BJ (cell line): Measurements from ENCODE around the gene PARD3B. TPM values are rescaled to one million over a fixed set of nuclear protein-coding genes. Genes with fewer than 3 reads are reported as not detected.

Experiments used
- CTCF ChIA-PET: fragments of 350-600 bp; formaldehyde crosslinking; extraction: SDS; loops from one replicate; lab custom pipeline; 2021; ENCODE audit warnings: antibody characterized with exemption, inconsistent platforms; lab: Yijun Ruan, JAX
- POLR2A ChIA-PET: fragments of 300-600 bp; sonication (Branson Sonifier 250); formaldehyde crosslinking; extraction: SDS; loops from one replicate; lab custom pipeline; 2021; ENCODE audit warnings: antibody characterized with exemption; lab: Charles Lee
- DNase-seq: peaks from one replicate; pipeline ENCODE4 v3.0.0-alpha.2; 2011; ENCODE audit warnings: low read depth
- H3K27me3 ChIP-seq: 2 replicates; pipeline ENCODE4 v1.6.0; 2011; ENCODE audit warnings: low read length; ENCODE audit not compliant: control insufficient read depth, insufficient read depth
- H3K36me3 ChIP-seq: 2 replicates; pipeline ENCODE4 v1.5.1; 2011; ENCODE audit warnings: low read length; ENCODE audit not compliant: control insufficient read depth, insufficient read depth
- H3K4me3 ChIP-seq: 2 replicates; pipeline ENCODE4 v1.5.1; 2011; ENCODE audit warnings: low read depth, mild to moderate bottlenecking, control low read depth, low read length
- CTCF ChIP-seq: IDR thresholded peaks from 2 replicates; pipeline ENCODE4 v1.5.1; 2011; ENCODE audit warnings: low read depth, mild to moderate bottlenecking, control low read depth, inconsistent platforms, low read length, moderate library complexity; ENCODE audit not compliant: insufficient read depth
- polyA plus RNA-seq: library from polyadenylated mRNA; depleted of rRNA; stranded (reverse); fragments of >200 nt; gene quantifications from 2 replicates; pipeline ENCODE4 v1.2.3, GENCODE V29; 2011

Gene PARD3B
- polyA plus RNA-seq, 1 experiment = 7.1 TPM

DNA sequence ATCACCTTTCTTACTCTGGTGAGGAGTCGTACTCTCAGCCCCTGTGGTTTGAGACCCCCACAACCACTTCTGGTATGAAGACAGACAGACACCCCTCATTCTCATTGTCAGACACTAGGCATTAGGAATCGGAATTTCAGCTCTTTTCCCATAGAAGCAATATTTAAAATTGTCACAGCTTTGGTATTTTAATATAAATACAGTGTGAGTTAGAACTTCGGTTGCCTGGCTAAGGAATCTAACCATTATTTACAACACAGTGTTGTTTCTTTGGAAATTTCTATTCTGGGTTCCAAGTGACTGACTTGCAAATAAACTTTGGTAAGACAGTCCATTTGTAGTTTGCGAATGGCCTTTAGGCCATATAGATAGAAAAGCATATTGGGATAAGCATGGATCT lies 318.1 kb downstream of the PARD3B start:
- Histone ChIP-seq H3K27me3 (no peaks in the 10 kb centered on the region), H3K4me3 (no peak overlapping the region), H3K36me3 (no peaks in the 10 kb centered on the region)
- no peak for TF ChIP-seq CTCF
- CTCF ChIA-PET = no interaction called here
- DNase-seq = no peak
- POLR2A ChIA-PET = no interaction called here

DNA sequence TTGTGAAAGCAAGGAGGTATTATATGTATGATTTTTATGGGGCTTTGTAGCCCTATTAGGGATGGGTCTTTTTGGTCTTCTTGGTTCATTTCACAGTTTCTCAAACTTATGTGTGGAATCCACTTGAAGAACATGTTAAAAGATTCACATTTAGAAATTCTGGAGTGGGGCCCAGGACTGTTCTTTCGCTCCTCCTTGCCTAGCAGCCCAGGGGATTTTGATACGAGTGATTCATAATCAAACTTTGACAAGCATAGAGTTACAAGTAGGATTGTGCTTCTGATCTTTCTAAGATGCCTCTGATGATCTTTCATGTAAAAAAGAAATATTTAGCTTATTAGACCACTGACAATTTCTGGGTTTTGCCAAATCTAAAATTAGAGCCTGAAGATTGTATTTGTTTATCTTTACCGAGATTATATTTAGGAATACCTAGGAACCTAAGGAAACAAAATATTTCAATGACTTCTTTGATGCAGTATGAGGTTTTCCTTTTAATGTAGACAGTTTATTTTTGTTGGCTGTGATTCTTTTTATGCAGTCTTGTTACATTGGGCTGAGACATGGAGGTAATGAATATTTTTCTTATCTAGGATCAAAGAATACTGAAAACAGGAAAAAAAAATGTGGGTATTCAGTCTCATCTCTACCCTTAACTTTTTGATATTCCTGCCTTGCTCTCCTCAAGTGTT lies 324.0 kb downstream of the PARD3B start:
- no peak overlapping the region for H3K4me3 ChIP-seq
- no peak for DNase-seq
- ChIA-PET POLR2A (no interaction called here), CTCF (no interaction called here)
- no peaks in the 10 kb centered on the region for H3K27me3 ChIP-seq
- H3K36me3 ChIP-seq = no peaks in the 10 kb centered on the region
- TF ChIP-seq CTCF = no peak

DNA sequence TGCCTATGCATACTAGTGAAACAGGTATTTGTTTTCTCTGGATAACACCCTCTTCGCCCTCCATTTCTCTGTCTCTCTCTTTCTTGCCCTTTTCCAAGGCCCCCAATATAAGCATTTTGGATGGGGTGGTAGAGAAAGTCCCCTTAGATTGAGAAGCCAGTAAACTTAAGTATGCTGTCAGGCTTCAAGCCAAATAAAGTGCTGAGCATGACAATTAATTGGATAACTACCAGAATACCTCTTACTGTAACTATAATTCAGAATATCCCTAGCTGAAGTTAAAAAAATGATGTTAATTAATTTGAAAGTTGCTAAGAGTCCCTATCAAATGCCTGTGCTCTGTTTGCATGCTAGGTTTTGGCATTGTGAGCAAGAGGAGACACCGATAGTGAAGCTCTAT lies 324.8 kb downstream of the PARD3B start:
- CTCF ChIA-PET = interaction anchor here (3.9 kb wide), 1 partner anchor 805 kb away, joined by 23 read pairs; no protein-coding TSS in a partner anchor
- DNase-seq = no peak
- Histone ChIP-seq H3K36me3 (no peaks in the 10 kb centered on the region), H3K4me3 (no peak overlapping the region), H3K27me3 (no peaks in the 10 kb centered on the region)
- TF ChIP-seq CTCF = no peak
- POLR2A ChIA-PET = no interaction called here

DNA sequence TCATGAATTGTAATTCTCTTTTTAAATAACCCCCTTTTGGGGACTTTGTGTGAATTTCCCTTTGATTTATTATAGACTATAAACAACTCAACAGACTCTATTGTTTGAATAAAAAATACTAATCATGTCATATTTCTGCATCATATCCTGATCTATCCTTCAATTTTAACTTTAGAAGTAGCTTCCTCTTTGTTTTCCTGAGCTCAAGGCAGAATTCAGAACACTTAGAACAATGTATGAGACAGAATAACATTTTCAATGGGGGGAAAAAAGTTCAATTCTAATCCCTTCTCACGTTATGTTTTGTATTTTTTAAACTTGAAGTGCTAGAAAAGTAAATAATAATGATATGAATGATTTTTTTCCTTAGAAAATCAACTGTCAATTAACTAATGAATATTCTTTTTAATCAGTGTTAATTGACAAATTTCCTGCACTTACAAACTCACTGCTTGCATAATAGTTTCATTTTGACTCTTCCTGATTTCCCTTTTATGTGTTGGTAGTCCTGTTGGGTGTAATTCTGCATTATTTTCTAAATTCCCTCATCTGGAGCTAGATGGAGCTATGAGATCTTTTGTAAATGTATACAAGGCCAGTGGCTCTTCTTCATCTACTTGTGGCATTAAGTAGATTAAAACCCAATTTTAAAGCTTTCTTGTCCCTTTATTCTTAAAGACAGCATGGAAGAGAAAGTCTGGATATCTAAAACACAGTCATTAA lies 326.1 kb downstream of the PARD3B start:
- no peak for DNase-seq
- no peak overlapping the region for H3K4me3 ChIP-seq
- no peaks in the 10 kb centered on the region for H3K27me3 ChIP-seq
- no peaks in the 10 kb centered on the region for H3K36me3 ChIP-seq
- ChIA-PET POLR2A (no interaction called here), CTCF (interaction anchor here (0.8 to 3.9 kb wide), 5 partner anchors 11 to 813 kb away, joined by 3 to 23 read pairs (median 3); no protein-coding TSS in a partner anchor)
- peak; percentile 49 for TF ChIP-seq CTCF

- H3K27me3 ChIP-seq = no peaks in the 10 kb centered on the region
- no peaks in the 10 kb centered on the region for H3K36me3 ChIP-seq
- no peak overlapping the region for H3K4me3 ChIP-seq
- no peak for DNase-seq
- ChIA-PET CTCF (no interaction called here), POLR2A (no interaction called here)
- no peak for TF ChIP-seq CTCF
Observed at GRCh38 chr2:204876311-204876710, 331.0 kb downstream of the PARD3B start.
